Neural progenitor cell (in vitro differentiated cells): ENCODE data around the gene IMP4.

Experiments used
- EZH2 ChIP-seq: fragments of 200-600 bp; sonication (generic); IDR thresholded peaks from 2 replicates; pipeline ENCODE4 v1.6.1; 2017; ENCODE audit warnings: antibody characterized with exemption, mild to moderate bottlenecking, moderate library complexity
- TF ChIP-seq, protein P1 (sequence below): fragments of 200-600 bp; sonication (generic); IDR thresholded peaks from 2 replicates; pipeline ENCODE4 v1.5.1; 2017; ENCODE audit warnings: antibody characterized with exemption, mild to moderate bottlenecking

GRCh38 chr2:130346741-130347066, 4.0 kb downstream of the IMP4 start:
- TF ChIP-seq, protein P1, sequence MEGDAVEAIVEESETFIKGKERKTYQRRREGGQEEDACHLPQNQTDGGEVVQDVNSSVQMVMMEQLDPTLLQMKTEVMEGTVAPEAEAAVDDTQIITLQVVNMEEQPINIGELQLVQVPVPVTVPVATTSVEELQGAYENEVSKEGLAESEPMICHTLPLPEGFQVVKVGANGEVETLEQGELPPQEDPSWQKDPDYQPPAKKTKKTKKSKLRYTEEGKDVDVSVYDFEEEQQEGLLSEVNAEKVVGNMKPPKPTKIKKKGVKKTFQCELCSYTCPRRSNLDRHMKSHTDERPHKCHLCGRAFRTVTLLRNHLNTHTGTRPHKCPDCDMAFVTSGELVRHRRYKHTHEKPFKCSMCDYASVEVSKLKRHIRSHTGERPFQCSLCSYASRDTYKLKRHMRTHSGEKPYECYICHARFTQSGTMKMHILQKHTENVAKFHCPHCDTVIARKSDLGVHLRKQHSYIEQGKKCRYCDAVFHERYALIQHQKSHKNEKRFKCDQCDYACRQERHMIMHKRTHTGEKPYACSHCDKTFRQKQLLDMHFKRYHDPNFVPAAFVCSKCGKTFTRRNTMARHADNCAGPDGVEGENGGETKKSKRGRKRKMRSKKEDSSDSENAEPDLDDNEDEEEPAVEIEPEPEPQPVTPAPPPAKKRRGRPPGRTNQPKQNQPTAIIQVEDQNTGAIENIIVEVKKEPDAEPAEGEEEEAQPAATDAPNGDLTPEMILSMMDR = no peak
- TF ChIP-seq EZH2 = no peak
